ENCODE measurements around the gene ITPR1.

GRCh38 chr3:4807381-4808280 lies 314.5 kb downstream of the ITPR1 start:
- TF ChIP-seq CTCF (conservative IDR thresholded peaks at IDR 0.05; ENCODE audit: low read depth in 2 of 2) (peak in 1 of 2 experiments; percentile 28; a peak in 2 of 4 replicates), POLR2AphosphoS5 (IDR thresholded peaks at IDR 0.05; ENCODE audit: low read depth) (no peak), ZNF114 (CRISPR knock-in tag; IDR thresholded peaks at IDR 0.05) (no peak), REST (IDR thresholded peaks at IDR 0.05; ENCODE audit: unreplicated experiment) (no peak), EZH2phosphoT487 (IDR thresholded peaks at IDR 0.05; ENCODE audit: unreplicated experiment) (no peak), ZNF331 (CRISPR knock-in tag; IDR thresholded peaks at IDR 0.05; ENCODE audit: low read depth) (no peak), EZH2 (IDR thresholded peaks at IDR 0.05; ENCODE audit: low read depth, unreplicated experiment) (no peak)

Data from GM23338 (cell line).